BE2C (cell line): ENCODE measurements around the gene ZFAND6.
"Not testable (repeated sequence)": the region's sequence is repeated elsewhere in the genome, so short reads cannot be mapped to it uniquely, and the experiment has no call there.

Experiments used
- DNase-seq: peaks from one replicate; pipeline ENCODE4 v3.0.0-alpha.2; 2020
- H3K27me3 ChIP-seq: fragments of 250-450 bp; sonication (Bioruptor Pico); 2 replicates; pipeline ENCODE4 v1.5.1; 2020; ENCODE audit warnings: mild to moderate bottlenecking
- H3K36me3 ChIP-seq: fragments of 250-450 bp; sonication (Bioruptor Pico); 2 replicates; pipeline ENCODE4 v1.5.1; 2020; ENCODE audit warnings: mild to moderate bottlenecking
- H3K4me1 ChIP-seq: fragments of 250-450 bp; sonication (Bioruptor Pico); 2 replicates; pipeline ENCODE4 v1.5.1; 2020
- H3K4me3 ChIP-seq: 2 replicates; pipeline ENCODE4 v1.5.1; 2011; ENCODE audit warnings: low read depth, low read length
- H3K9me3 ChIP-seq: fragments of 250-450 bp; sonication (Bioruptor Pico); 2 replicates; pipeline ENCODE4 v1.5.1; 2020
- TF ChIP-seq, protein P1 (sequence below): IDR thresholded peaks from 2 replicates; pipeline ENCODE4 v1.5.1; 2012; ENCODE audit warnings: mild to moderate bottlenecking, low read depth, low read length

The ZFAND6 gene

DNA sequence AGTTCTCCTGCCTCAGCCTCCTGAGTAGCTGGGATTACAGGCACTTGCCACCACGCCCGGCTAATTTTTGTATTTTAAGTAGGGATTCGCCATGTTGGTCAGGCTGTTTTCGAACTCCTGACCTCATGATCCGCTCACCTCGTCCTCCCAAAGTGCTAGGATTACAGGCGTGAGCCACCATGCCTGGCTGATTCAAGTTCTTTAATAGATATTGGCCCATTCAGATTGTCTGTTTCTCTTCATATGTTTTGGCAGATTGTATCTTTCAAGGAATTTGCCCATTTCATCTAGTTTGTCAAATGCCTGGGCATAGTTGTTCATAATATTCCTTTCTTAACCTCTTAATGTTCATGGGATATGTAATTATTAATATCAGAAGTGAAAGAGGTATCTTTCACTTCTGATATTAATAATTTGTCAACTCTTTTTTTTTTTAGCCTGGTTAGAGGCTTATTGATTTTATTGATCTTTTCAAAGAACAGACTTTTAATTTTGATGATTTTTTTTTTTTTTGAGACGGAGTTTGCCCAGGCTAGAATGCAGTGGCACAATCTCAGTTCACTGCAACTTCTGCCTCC lies 40.2 kb upstream of the ZFAND6 start:
- no peaks in the 10 kb centered on the region for H3K9me3 ChIP-seq
- no peak for DNase-seq
- TF ChIP-seq, protein P1, sequence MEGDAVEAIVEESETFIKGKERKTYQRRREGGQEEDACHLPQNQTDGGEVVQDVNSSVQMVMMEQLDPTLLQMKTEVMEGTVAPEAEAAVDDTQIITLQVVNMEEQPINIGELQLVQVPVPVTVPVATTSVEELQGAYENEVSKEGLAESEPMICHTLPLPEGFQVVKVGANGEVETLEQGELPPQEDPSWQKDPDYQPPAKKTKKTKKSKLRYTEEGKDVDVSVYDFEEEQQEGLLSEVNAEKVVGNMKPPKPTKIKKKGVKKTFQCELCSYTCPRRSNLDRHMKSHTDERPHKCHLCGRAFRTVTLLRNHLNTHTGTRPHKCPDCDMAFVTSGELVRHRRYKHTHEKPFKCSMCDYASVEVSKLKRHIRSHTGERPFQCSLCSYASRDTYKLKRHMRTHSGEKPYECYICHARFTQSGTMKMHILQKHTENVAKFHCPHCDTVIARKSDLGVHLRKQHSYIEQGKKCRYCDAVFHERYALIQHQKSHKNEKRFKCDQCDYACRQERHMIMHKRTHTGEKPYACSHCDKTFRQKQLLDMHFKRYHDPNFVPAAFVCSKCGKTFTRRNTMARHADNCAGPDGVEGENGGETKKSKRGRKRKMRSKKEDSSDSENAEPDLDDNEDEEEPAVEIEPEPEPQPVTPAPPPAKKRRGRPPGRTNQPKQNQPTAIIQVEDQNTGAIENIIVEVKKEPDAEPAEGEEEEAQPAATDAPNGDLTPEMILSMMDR, result no peak
- no peaks in the 10 kb centered on the region for H3K27me3 ChIP-seq
- H3K4me3 ChIP-seq, result no peak overlapping the region
- no peaks in the 10 kb centered on the region for H3K4me1 ChIP-seq
- no peaks in the 10 kb centered on the region for H3K36me3 ChIP-seq

DNA sequence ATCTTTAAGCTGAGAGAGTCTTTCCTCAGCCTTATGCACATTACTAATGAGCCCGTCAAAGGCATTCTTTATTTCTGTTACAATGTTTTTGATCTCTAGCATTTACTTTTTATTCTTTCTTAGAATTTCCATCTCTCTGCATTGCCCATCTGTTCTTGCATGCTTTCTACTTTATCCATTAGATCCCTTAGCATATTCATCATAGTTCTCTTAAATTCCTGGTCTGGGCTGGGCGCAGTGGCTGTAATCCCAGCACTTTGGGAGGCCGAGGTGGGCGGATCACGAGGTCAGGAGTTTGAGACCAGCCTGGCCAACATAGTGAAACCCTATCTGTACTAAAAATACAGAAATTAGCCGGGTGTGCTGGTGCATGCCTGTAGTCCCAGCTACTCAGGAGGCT lies 39.3 kb upstream of the ZFAND6 start:
- H3K36me3 ChIP-seq, H3K9me3 ChIP-seq, H3K4me3 ChIP-seq, H3K4me1 ChIP-seq, DNase-seq, H3K27me3 ChIP-seq: not testable (repeated sequence)

DNA sequence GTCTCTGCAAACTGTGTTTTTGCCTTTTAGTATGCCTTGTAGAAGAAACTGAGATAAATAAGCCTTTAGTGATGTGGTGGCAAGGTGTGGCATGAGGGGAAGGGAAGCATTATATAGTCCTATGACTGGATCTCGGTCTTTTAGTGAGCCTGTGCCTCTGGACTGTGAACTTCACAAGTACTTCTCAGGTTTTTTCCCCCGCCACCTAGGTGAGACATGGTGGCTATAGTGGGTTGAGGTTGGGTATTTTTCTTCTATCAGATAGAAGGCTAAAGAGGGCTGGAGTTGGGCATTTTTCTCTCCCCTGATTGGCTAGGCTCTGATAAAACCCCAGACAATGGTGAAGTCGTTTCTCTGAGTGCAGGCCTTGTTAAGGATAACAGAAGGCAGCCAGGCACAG lies 38.7 kb upstream of the ZFAND6 start:
- no peaks in the 10 kb centered on the region for H3K4me1 ChIP-seq
- DNase-seq, result no peak
- H3K36me3 ChIP-seq, result no peaks in the 10 kb centered on the region
- H3K27me3 ChIP-seq, result no peaks in the 10 kb centered on the region
- TF ChIP-seq, protein P1, result no peak
- H3K4me3 ChIP-seq, result no peak overlapping the region
- H3K9me3 ChIP-seq, result no peaks in the 10 kb centered on the region

DNA sequence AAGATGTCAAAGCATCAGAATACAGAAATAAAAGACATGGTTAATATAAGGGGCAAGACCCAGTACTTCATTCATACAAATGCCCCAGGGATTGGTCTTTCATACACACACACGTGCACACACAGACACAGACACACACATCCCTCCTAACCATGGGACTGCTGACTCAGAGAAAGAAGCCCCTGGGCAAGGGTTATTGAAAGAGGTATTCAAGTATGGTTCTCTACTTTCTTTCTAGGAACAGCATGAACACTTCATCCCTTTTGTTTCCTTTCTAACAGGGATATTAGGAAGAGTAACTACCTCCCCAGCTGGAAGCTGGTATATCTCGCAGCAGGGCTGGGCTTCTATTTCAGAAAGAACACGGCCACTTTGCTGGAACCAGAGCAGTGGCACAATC lies 33.2 kb upstream of the ZFAND6 start:
- no peak for DNase-seq
- no peaks in the 10 kb centered on the region for H3K36me3 ChIP-seq
- no peaks in the 10 kb centered on the region for H3K27me3 ChIP-seq
- H3K9me3 ChIP-seq, result no peaks in the 10 kb centered on the region
- H3K4me1 ChIP-seq, result no peaks in the 10 kb centered on the region
- no peak overlapping the region for H3K4me3 ChIP-seq
- TF ChIP-seq, protein P1, result no peak

DNA sequence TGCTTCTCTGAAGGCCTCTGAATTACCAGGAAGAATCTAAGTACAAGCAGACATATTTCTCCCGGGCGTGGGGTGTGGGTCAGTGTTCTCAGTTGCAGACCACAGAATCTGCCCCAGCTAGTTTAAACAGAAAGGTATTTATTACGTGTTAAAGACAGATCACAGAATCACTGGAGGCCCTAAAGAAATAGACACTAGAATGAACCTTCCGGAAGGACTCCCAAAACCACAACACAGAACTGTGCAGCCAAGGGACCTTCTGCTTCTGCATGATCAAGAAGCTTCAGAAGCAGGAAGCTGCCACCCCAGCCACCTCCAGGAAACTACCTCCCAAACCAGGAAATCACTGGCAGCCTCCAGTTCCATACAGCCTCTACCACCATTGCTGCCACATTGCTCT lies 32.7 kb upstream of the ZFAND6 start:
- H3K36me3 ChIP-seq, result no peaks in the 10 kb centered on the region
- no peaks in the 10 kb centered on the region for H3K27me3 ChIP-seq
- H3K9me3 ChIP-seq, result no peaks in the 10 kb centered on the region
- H3K4me1 ChIP-seq, result no peaks in the 10 kb centered on the region
- TF ChIP-seq, protein P1, result no peak
- no peak overlapping the region for H3K4me3 ChIP-seq
- DNase-seq, result no peak

DNA sequence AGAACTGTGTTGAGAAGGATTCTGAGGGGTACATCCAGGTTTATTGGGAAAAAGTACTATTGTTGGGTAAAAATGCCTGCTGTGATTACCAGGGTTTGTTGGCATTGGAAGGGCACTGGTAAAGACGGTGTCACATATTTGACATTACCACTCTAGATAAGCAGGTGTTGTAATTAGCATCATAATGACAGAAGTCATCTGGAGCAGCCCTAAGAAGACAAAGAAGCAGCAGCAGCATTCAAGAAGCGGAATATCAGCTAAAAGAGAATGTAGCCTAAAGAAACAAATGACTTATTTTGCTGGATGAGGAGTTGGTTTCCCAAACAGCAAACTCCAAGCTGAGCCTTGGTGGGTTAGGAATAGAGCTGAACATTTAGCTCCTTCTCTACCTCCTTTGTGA lies 30.5 kb upstream of the ZFAND6 start:
- H3K9me3 ChIP-seq, result no peaks in the 10 kb centered on the region
- TF ChIP-seq, protein P1, result no peak
- H3K4me1 ChIP-seq, result peaks cover 15% of the 10 kb centered on the region
- no peak for DNase-seq
- H3K36me3 ChIP-seq, result no peaks in the 10 kb centered on the region
- H3K27me3 ChIP-seq, result no peaks in the 10 kb centered on the region
- no peak overlapping the region for H3K4me3 ChIP-seq

DNA sequence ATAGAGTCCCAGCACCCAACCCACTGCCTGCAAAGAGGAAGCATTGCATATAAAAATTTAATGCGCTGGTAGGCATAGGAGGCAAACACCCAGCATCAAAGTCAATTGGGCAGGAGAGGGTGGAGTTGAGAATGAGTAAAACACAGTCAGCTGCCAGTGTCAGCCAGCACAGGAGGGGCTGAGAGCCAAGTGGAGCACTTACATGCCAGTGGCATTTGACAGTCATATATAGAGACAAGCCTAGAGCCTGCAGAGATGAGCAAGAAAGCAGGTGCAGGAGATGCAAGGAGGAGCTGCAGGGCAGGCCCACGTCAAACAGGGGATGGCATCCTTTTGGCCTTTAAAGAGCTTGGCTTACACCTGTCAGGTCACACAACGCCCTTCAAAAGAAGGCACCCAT lies 27.6 kb upstream of the ZFAND6 start:
- no peak for DNase-seq
- no peaks in the 10 kb centered on the region for H3K9me3 ChIP-seq
- TF ChIP-seq, protein P1, result no peak
- H3K27me3 ChIP-seq, result no peaks in the 10 kb centered on the region
- H3K4me1 ChIP-seq, result peaks cover 15% of the 10 kb centered on the region
- H3K36me3 ChIP-seq, result no peaks in the 10 kb centered on the region
- no peak overlapping the region for H3K4me3 ChIP-seq
